OCI-LY1 (cell line): ENCODE data around the gene FAM47E.

ENCODE experiments used
- H2AFZ ChIP-seq: fragments of 200-600 bp; sonication (generic), shearing (Covaris generic); 2 replicates; pipeline ENCODE4 v1.6.0; 2014; ENCODE audit warnings: antibody characterized with exemption, mild to moderate bottlenecking, low read length
- H3F3A ChIP-seq: fragments of 200-600 bp; sonication (generic), shearing (Covaris generic); 2 replicates; pipeline ENCODE4 v1.6.0; 2014; ENCODE audit warnings: mild to moderate bottlenecking, antibody characterized with exemption, low read length, moderate library complexity; ENCODE audit not compliant: insufficient read depth
- H3K27ac ChIP-seq: fragments of 200-600 bp; sonication (generic); 2 replicates; pipeline ENCODE4 v1.5.1; 2014; ENCODE audit warnings: low read length, mixed run types, mild to moderate bottlenecking, low read depth; ENCODE audit not compliant: poor library complexity, severe bottlenecking
- H3K27me3 ChIP-seq: fragments of 200-600 bp; sonication (generic); 2 replicates; pipeline ENCODE4 v1.6.0; 2014; ENCODE audit warnings: antibody characterized with exemption, mild to moderate bottlenecking, low read length, moderate library complexity; ENCODE audit not compliant: insufficient read depth
- H3K36me3 ChIP-seq: fragments of 200-600 bp; sonication (generic); 2 replicates; pipeline ENCODE4 v1.6.1; 2014; ENCODE audit warnings: mild to moderate bottlenecking, antibody characterized with exemption, low read length, moderate library complexity, mixed read lengths; ENCODE audit not compliant: insufficient read depth
- H3K4me1 ChIP-seq: fragments of 200-600 bp; sonication (generic); 2 replicates; pipeline ENCODE4 v1.5.1; 2014; ENCODE audit warnings: mild to moderate bottlenecking, low read length, moderate library complexity; ENCODE audit not compliant: insufficient read depth, severe bottlenecking
- H3K4me2 ChIP-seq: fragments of 200-600 bp; sonication (generic), shearing (Covaris generic); 2 replicates; pipeline ENCODE4 v1.6.1; 2014; ENCODE audit warnings: low read length
- H3K4me3 ChIP-seq: fragments of 200-600 bp; sonication (generic); 2 replicates; pipeline ENCODE4 v1.5.1; 2014; ENCODE audit warnings: low read length, low read depth, mild to moderate bottlenecking, mixed read lengths; ENCODE audit not compliant: poor library complexity, severe bottlenecking
- H3K79me2 ChIP-seq: fragments of 200-600 bp; shearing (Covaris generic); 2 replicates; pipeline ENCODE4 v1.6.1; 2016; ENCODE audit warnings: mixed run types, low read length, mixed read lengths; ENCODE audit not compliant: insufficient read depth
- H3K9ac ChIP-seq: fragments of 200-600 bp; sonication (generic), shearing (Covaris generic); 2 replicates; pipeline ENCODE4 v1.6.1; 2014; ENCODE audit warnings: mild to moderate bottlenecking, low read length, mixed read lengths
- H3K9me2 ChIP-seq: fragments of 200-600 bp; sonication (generic), shearing (Covaris generic); 2 replicates; pipeline ENCODE4 v1.6.1; 2014; ENCODE audit warnings: low read depth, mild to moderate bottlenecking, low read length, mixed read lengths
- H3K9me3 ChIP-seq: fragments of 200-600 bp; shearing (Covaris generic); 2 replicates; pipeline ENCODE4 v1.6.1; 2014; ENCODE audit warnings: low read length, mixed read lengths
- H4K20me1 ChIP-seq: fragments of 200-600 bp; sonication (generic), shearing (Covaris generic); 2 replicates; pipeline ENCODE4 v1.6.0; 2016; ENCODE audit warnings: mild to moderate bottlenecking, low read length; ENCODE audit not compliant: insufficient read depth
- EZH2 ChIP-seq: fragments of 200-600 bp; sonication (generic), shearing (Covaris generic); IDR thresholded peaks from 2 replicates; pipeline ENCODE4 v1.8.0; 2017; ENCODE audit warnings: borderline replicate concordance, mixed run types, mild to moderate bottlenecking, antibody characterized with exemption, low read length, moderate library complexity, mixed read lengths
- TF ChIP-seq, protein P1 (sequence below): fragments of 200-600 bp; sonication (generic), shearing (Covaris generic); IDR thresholded peaks from 2 replicates; pipeline ENCODE4 v1.5.1; 2017; ENCODE audit warnings: mild to moderate bottlenecking, antibody characterized with exemption, low read length, moderate library complexity, mixed read lengths

The FAM47E gene

DNA sequence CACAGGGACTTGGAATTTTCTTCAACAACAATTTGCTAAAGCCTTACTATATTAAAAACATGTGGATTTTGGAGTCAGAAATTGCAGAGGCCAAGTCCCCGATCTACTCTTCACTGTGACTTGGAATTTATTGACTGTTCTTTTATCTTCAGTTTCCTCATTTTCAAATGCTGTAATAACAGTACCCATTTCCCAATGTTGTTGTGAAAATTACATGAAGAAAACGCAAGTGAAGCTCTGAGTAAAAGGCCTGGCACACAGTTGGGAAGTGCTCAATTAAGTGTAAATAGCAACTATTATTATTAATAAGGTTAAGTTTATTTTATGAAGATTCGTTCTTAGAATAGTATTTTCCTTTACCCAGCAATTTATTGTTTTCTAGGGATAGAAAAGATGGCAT lies 70.7 kb downstream of the FAM47E start:
- no peaks in the 10 kb centered on the region for H3K36me3 ChIP-seq
- no peak overlapping the region for H2AFZ ChIP-seq
- H3K79me2 ChIP-seq = no peaks in the 10 kb centered on the region
- H3K4me2 ChIP-seq = no peak overlapping the region
- H3K27ac ChIP-seq = no peak overlapping the region
- no peak overlapping the region for H3K9ac ChIP-seq
- H3F3A ChIP-seq = no peaks in the 10 kb centered on the region
- no peaks in the 10 kb centered on the region for H3K27me3 ChIP-seq
- H4K20me1 ChIP-seq = no peaks in the 10 kb centered on the region
- no peaks in the 10 kb centered on the region for H3K9me2 ChIP-seq
- peaks cover 4% of the 10 kb centered on the region; the same call in 1 of the 2 replicates for H3K9me3 ChIP-seq
- no peaks in the 10 kb centered on the region for H3K4me1 ChIP-seq
- TF ChIP-seq EZH2 = no peak
- TF ChIP-seq, protein P1, sequence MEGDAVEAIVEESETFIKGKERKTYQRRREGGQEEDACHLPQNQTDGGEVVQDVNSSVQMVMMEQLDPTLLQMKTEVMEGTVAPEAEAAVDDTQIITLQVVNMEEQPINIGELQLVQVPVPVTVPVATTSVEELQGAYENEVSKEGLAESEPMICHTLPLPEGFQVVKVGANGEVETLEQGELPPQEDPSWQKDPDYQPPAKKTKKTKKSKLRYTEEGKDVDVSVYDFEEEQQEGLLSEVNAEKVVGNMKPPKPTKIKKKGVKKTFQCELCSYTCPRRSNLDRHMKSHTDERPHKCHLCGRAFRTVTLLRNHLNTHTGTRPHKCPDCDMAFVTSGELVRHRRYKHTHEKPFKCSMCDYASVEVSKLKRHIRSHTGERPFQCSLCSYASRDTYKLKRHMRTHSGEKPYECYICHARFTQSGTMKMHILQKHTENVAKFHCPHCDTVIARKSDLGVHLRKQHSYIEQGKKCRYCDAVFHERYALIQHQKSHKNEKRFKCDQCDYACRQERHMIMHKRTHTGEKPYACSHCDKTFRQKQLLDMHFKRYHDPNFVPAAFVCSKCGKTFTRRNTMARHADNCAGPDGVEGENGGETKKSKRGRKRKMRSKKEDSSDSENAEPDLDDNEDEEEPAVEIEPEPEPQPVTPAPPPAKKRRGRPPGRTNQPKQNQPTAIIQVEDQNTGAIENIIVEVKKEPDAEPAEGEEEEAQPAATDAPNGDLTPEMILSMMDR = no peak
- no peak overlapping the region for H3K4me3 ChIP-seq

DNA sequence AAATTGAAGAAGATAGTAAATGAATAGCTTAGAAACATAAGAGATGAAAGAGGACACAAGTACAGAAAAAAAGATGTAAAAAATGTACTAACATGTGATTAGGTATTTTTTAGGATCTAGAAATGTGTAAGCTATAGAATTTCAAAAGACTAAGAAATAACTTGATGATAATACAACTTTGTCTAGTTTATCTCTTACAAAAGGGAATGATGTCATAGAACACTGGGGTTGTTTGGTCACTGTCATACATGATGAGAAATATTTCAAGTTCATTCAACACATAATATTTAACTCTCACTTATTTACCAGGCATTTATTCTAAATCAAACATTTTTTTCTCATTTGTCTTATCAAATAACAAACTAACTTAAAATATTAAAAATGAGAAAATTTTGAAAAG lies 73.6 kb downstream of the FAM47E start:
- Histone ChIP-seq H3K27me3 (no peaks in the 10 kb centered on the region), H3K9me3 (peaks cover 4% of the 10 kb centered on the region; the same call in 1 of the 2 replicates), H3K4me2 (no peak overlapping the region), H3K27ac (no peak overlapping the region), H3F3A (no peaks in the 10 kb centered on the region), H3K4me1 (no peaks in the 10 kb centered on the region), H3K79me2 (no peaks in the 10 kb centered on the region), H3K9me2 (no peaks in the 10 kb centered on the region), H2AFZ (no peak overlapping the region), H4K20me1 (no peaks in the 10 kb centered on the region), H3K9ac (no peak overlapping the region), H3K4me3 (no peak overlapping the region), H3K36me3 (no peaks in the 10 kb centered on the region)
- TF ChIP-seq, protein P1 = no peak
- no peak for TF ChIP-seq EZH2

DNA sequence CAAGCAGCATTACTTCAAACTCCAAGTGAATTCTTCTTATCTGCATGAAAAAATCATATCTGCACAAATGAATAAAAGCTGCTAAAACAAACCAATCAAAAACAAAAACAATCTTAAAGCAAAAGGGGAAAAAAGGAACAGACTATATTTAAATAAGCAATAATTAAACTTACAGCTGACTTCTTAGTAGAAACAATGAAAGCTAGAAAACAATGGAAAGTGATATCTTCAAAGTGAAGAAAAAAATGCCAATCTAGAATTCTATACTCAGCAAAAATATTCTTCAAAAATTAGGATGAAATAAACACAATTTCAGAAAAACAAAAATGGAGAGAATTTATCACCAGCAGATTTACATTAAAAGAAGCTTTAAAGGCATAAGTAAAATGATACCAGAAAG lies 75.0 kb downstream of the FAM47E start:
- no peaks in the 10 kb centered on the region for H4K20me1 ChIP-seq
- H3K4me1 ChIP-seq = no peaks in the 10 kb centered on the region
- no peaks in the 10 kb centered on the region for H3K9me2 ChIP-seq
- no peak overlapping the region for H3K27ac ChIP-seq
- no peak overlapping the region for H3K9ac ChIP-seq
- no peaks in the 10 kb centered on the region for H3K27me3 ChIP-seq
- no peak overlapping the region for H3K4me2 ChIP-seq
- TF ChIP-seq EZH2 = no peak
- TF ChIP-seq, protein P1 = no peak
- H3K36me3 ChIP-seq = no peaks in the 10 kb centered on the region
- H3K4me3 ChIP-seq = no peak overlapping the region
- H3F3A ChIP-seq = no peaks in the 10 kb centered on the region
- no peak overlapping the region for H2AFZ ChIP-seq
- peaks cover 4% of the 10 kb centered on the region; the same call in 1 of the 2 replicates for H3K9me3 ChIP-seq
- no peaks in the 10 kb centered on the region for H3K79me2 ChIP-seq
